HepG2 (cell line): ENCODE measurements around the gene ADAMTS8.

ENCODE experiments used
- CTCF ChIP-seq: sonication (generic); formaldehyde crosslinking; IDR thresholded peaks from 2 replicates; pipeline ENCODE4 v1.5.0; 2020; ENCODE audit warnings: mild to moderate bottlenecking, missing genetic modification reagents, moderate library complexity
- EED ChIP-seq: sonication (generic); formaldehyde crosslinking; IDR thresholded peaks from 2 replicates; pipeline ENCODE4 v1.5.0; 2020; ENCODE audit warnings: mild to moderate bottlenecking, missing genetic modification reagents
- MBNL3 ChIP-seq: fragments of 250-450 bp; sonication (Bioruptor Pico); conservative IDR thresholded peaks from 2 replicates; pipeline ENCODE4 v1.8.0; 2022; ENCODE audit warnings: mild to moderate bottlenecking, inconsistent platforms
- POLR2AphosphoS2 ChIP-seq: IDR thresholded peaks from 2 replicates; pipeline ENCODE4 v1.6.1; 2011; ENCODE audit warnings: low read depth, low read length, improper control_type of control experiment
- POLR2AphosphoS5 ChIP-seq: IDR thresholded peaks from 2 replicates; pipeline ENCODE4 v1.6.1; 2012; ENCODE audit warnings: low read depth, low read length
- REXO4 ChIP-seq: sonication (generic); formaldehyde crosslinking; IDR thresholded peaks from 2 replicates; pipeline ENCODE4 v1.8.0; 2022; ENCODE audit warnings: missing genetic modification reagents, mild to moderate bottlenecking, borderline replicate concordance

DNA sequence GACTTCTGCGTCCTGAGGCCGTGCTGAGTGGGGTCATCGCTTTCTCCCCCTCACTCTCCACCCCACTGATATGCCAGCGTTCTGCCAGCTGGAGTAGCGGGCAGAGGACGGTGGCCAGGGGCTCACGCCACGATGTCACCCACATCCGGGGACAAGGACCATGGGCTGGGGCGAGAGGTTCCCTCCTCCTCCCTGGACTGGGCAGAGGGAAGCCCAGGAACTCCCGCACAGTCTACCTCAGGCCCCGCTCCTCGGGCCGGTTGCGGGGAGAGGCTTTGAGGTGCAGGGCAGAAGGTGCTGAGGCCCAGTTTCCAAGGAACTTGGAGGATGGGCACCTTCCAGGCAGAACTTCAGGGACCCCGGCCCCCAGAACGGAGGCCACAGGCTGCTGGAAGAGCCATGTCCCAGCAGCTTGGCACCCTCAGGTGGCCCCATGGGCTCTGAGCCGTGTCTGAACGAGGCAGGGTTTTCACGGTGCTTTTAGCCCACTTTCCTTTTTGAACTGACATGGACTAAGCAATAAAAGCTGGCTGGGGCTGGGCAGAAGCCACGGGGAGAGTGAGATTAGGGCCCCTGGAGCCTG lies 45.5 kb upstream of the ADAMTS8 start:
- TF ChIP-seq EED (no peak), POLR2AphosphoS2 (no peak), MBNL3 (CRISPR knock-in tag) (no peak), POLR2AphosphoS5 (no peak), REXO4 (CRISPR knock-in tag) (no peak), CTCF (CRISPR knock-in tag) (no peak)
